Erythroblast (primary cell): ENCODE results near the gene EGFLAM.

Experiments used
- GATA1 ChIP-seq: IDR thresholded peaks from 2 replicates; pipeline ENCODE4 v1.6.1; 2011; ENCODE audit warnings: low read depth, mild to moderate bottlenecking, control low read depth, low read length, moderate library complexity
- POLR2A ChIP-seq: IDR thresholded peaks from 2 replicates; pipeline ENCODE4 v1.6.1; 2011; ENCODE audit warnings: mild to moderate bottlenecking, low read length

DNA sequence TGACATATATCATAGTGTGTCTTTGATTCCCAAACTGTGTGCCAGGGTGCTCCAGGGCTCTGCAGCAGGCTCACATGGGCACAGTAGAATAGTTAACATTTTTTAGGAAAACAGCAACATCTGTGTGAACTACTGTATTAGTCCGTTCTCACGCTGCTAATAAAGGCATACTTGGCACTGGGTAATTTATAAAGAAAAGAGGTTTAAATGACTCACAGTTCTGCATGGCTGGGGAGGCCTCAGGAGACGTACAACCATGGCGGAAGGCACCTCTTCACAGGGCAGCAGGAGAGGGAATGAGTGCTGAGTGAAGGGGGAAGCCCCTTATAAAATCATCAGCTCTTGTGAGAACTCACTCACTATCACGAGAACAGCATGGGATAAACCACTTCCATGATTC lies 82.7 kb downstream of the EGFLAM start:
- TF ChIP-seq POLR2A: no peak
- TF ChIP-seq GATA1: no peak
